EH (cell line): ENCODE results near the gene MRPL17.

Source experiments
- DNase-seq: peaks from one replicate; pipeline ENCODE4 v3.0.0-alpha.2; 2015; ENCODE audit warnings: low read depth

MRPL17 gene

DNA sequence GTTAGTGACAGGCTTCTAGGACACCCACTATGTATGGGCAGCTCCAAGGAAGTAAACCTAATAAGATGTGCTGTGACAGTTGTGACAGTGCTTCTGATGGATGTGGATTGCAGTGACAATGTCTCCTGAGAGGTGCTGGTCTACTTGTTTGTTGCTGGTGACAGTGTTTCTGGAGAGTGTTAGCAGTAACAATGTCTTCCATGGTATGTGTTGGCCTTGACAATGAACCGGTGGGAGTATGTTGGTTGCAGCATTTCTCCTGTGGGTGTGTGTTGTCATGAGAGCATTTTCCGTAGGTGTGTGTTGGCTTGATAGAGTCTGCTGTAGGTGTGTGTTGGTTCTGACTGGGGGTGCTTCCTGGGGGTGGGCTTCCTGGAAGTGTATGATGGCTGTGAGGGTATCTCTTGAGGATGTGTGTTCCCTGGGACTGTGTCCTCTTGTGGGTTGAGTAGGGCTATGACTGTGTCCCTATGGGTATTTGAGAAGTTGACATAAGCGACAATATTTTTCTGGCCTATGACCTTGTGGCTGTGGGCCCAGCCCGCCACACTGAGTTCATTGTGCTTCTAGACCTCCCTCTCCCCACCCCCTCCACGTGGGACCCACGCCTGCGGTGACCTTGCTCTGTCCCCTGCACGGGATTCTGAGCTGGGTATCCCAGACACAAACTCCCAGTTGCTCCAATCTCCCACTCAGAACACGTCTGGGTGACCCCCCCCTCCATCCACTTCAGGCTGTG lies 28.7 kb downstream of the MRPL17 start:
- DNase-seq = no peak

DNA sequence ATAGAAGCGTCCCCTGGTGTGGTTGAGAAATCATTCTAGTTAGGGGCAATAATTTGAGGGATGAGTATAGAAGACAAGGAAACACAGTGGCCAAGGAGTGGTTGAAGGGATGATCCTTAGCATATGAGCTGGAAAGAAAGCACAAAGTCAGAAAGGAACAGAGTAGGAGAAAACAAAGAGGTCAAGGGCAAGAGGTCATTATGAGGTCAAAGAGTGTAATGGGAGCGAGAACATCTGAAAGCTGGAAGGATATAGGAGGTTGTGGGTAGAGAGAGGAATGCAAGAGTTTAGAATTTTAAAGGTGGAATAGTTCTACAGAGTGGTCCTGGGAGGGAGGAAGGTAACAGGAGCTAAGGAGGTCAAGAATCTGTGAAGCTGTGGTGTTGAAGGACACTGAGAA lies 29.5 kb downstream of the MRPL17 start:
- DNase-seq = no peak

DNA sequence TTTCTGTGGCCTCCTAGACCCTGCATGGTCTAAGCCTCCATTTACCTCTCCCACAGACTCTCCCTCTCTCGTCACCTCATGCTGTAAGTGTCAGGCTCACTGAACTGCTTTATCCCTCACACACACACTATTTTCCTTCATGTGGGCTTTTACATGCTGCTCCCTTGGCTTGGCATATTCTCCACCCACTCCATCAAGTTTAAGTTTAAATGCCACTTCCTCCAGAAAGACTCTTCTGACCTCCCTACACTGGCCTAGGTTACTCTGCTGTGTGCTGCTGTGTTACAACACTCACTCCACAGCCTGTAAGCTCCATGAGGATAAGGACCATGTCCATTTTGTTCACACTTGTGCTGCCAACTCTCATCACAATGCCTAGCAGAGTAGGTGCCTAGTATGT lies 30.0 kb downstream of the MRPL17 start:
- DNase-seq = no peak

DNA sequence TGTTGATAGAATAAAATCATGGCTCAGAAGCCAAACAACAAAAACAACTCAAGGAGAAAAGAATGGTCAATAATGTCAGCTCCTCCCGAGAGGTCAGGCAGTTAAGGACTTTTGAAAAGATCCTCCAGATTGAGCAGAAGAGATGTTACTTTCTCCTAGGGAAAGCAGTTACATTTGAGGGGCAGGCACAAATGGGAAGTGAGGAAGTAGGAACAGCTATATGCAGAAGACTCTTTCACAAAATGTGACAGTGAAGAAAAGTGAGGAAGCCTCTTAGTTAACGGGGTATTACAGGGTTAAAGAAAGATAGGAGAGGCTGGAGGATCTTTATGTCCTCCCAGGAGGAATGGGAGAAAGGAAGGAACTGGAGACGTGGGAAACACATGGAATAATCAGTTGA lies 31.0 kb downstream of the MRPL17 start:
- no peak for DNase-seq

DNA sequence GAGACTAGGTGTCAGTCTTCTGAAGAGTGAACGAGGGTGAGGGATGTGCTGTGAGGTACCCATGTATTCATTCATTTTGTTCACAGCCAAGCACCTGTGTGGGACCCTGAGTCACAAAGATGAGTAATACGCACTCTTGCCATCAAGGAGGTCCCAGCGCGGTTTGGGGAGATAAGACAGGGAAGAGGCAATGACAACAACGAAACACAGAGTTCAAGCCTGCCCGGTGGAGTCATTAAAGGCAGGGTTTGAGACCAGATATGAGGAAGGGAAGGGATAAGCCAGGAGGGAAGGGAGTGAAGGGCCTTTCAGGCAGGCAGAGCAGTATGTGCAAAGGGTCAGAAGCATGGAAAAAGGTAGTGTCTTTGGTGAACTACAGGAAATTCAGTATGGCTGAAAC lies 32.2 kb downstream of the MRPL17 start:
- no peak for DNase-seq

DNA sequence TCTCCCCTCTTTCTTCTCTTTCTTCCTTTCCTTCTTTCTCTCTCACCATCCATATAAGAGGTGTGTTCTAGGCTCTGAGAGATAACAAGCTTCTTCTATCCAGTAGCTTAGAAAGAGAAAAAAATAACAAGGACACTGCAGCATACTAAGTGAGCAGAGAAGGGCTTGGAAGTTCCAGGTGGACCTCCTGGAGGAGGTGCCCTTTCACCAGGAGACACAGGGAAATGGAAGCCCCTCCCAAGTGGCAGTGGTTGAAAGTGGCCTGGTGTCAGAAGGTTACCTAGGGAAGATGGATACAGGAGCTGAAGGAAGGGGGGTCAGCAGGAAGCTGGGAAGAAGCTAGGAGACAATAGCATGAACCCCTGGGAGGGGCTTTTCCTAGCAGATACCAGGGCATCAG lies 33.0 kb downstream of the MRPL17 start:
- no peak for DNase-seq

DNA sequence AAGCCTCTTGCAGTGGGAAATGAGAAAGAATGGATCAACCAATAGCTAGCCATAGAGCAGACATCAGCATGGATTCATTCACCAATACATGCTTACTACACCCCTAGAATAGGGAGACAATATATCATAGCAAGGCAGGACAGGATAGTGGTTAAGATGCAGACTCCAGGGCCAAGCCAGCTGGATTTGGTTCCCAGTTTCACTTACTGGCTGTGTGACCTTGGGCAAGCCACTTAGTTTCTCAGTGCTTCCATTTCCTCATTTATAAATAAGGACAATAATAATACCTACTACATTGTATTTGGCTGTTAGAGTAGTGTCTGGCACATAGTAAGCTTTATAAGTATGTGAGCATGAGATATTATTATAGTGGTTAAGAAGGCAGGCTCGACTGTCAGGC lies 34.6 kb downstream of the MRPL17 start:
- DNase-seq = no peak

DNA sequence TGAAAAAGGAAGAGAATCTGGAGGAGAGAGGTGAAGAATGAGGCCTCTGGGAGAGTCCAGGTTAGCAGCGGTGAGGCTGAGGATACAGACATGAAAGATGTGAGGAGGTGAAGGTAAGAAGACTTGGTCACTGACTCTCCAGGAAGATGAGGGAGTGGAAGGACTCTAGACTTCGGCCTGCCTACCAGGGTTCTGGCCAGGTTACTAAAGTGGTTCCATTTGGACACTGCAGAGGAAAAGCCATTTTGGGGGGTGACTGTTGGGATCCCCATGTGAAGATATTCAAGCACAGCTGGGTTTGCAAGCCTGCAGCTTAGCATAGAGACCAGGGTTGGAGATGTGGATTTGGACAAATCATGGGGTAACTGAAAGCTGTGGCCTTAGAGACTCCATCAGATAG lies 35.3 kb downstream of the MRPL17 start:
- DNase-seq = no peak

DNA sequence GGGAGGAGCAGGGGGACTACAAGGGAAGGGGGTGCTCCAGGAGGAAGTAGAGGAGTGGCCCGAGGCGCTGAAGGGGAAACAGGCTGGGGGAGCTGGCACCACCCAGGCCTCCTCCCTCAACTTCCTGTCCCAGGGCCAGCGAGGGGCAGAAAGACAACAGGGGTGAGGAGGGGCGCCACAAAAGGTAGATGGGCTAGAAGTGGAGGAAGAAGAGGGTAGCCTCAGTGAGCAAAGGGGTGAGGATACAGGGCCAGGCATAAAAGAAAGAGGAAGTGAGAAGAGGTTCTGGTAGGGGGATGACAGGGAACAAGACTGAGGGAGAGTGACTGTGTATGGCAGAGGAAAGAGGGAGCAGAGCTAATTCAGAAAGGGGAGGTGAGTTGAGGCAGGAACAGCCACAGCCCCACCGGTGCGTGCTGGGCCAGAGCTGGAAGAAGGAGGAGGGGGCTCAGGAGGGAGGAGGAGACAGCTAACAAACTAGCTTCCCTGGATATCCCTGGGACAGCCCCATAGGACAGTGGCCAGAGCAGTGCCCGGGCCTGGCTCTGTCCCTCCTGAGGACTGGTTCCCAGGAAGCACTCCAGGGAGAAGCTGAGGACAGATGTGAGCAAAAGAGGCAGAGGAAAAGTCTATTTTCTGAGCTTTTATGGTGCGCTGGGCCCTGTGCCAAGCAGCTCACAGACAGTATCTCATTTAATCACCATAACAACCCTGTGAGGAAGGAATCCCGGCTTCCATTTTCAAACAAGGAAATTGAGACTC lies 36.0 kb downstream of the MRPL17 start:
- DNase-seq = peak; percentile 84

DNA sequence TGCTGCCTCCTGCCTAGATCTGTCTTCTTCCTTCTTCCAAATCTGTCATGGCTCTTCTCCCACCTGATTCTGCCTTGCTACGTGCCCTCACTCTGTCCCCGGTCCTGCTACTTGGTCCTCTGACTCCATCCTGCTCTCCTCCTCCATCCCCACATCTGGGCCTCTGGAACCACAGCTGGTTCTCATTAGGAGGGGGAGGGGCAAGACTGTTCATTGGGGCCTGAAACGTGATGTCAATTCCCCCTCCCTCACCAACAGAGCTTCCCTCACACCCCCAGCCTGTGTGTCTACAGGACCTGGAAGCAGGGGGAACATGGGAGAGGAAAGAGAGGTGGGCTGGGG lies 36.6 kb downstream of the MRPL17 start:
- peak; percentile 76 for DNase-seq

DNA sequence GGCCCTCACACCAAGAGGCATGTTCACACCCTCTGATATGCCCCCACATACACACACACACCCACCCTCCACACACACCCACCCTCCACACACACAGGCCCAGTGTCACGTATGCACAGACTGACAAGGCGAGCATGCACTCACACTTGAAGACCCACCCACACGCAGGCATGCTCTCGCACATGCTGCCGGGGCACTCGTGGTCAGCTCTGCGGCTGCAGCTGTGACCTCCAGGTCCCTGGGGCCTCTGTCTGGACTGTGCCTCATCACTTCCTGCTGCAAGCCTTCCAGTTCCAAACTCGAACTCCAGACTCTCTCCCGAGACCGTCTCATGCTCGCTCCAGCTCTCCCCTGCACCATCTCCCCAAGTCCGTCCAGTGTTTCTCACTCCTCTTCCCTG lies 37.1 kb downstream of the MRPL17 start:
- peak; percentile 84 for DNase-seq

DNA sequence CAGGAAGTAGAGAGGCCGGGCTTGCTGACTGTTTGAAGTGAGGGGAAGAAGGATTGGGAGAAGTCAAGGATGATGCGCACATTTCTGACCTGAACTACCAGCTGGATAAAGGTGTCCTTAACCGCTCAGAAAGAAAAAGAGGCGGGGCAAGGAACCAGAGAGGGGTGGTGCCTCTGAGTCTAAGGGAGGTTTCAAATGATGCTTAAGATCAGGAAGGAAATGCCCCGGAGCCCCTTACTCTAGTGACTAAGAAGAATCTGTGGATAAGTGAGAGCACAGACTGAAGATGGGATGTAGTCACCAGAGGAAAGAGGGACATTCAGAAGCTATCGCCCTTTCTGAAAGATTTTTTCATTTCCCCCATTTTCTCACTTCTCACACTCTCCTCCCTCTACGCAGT lies 40.2 kb downstream of the MRPL17 start:
- no peak for DNase-seq

DNA sequence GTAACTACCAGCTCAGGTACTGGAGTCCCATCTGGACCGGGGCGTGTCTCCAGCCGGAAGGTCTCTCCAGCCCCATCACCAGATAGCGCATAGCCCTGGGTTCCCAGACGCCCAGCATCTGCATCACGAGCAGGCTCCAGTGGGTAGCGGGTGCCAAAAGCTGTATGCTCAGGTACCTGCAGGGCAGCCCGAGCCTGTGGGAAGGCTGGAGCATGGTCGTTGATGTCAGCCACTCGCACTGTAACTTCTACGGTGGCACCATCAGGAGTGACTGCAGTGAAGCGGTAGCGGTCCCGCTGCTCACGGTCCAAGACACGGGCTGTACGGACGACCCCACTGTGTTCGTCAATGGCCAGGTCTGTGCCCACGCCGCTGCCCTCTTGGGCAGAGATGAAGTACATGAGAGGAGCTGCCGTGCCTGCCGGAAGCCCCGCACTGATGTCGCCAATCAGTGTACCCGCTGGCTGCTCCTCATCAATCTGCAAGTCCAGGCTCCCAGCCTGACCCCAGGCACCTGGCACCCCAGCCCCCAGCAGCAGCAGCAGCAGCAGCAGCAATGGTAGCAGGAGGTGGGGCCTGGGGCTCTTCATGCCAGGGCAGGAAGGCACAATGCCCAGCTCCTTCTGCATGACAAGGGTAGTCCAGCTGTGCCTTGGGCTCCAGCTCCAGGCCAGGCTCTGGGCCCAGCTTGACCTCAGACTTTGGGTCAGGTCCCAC lies 42.0 kb downstream of the MRPL17 start:
- DNase-seq = no peak

DNA sequence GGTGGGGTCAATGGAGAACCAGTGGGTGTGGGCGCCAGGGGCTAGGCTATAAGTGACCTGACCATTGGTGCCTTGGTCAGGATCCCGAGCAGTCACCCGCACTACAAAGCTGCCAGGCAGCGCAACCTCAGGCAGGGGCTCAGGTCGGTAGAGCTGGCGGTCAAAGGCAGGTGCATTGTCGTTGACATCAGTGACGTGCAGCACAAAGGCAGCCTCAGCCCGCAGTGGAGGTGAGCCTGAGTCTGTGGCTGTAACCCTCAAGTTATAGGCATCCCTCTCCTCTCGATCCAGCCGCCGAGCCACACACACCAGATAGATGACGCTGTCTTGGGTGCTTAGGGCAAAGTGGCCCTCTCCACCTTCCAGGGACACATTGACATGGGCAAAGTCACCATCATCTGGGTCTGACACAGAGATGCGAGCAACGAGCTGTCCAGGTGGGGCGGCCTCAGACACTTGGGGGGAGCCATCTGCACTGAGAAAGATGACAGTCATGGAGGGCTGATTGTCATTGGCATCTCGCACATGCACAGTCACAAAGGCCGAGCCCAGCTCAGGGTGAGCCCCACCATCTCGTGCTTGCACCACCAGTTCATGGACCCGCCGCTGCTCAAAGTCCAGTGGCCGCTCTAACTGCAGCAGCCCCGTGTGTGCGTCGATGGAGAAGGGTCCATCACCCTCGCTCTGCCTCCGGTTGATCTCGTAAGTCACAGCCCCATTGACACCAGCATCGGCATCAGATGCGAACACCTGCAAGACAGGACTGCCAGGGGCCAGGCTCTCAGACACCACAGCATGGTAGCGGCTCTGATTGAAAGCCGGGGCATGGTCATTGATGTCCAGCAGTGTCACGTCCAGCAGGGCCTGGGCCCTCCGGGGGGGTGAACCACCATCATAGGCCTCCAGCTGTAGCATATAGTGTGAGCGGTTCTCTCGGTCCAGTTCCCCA lies 42.8 kb downstream of the MRPL17 start:
- no peak for DNase-seq

DNA sequence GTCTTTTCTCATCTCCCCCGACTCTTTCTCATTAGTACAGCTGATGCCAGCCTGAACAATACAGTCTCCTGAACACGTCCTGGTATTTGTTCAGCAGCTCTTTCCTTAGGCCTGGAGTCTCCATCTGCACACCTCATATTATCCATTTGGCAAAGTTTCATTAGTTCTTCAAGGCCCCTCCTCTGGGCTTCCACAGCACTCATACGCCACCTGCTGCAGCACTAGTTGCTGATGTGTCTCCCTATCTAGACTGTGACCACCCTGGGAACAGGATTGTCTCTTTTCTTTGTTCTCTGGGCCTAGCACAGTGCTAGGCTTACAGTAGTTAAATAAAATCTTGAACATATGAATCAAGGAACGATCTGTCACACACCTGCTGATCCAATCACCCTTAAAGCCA lies 44.7 kb downstream of the MRPL17 start:
- DNase-seq = peak; percentile 6

DNA sequence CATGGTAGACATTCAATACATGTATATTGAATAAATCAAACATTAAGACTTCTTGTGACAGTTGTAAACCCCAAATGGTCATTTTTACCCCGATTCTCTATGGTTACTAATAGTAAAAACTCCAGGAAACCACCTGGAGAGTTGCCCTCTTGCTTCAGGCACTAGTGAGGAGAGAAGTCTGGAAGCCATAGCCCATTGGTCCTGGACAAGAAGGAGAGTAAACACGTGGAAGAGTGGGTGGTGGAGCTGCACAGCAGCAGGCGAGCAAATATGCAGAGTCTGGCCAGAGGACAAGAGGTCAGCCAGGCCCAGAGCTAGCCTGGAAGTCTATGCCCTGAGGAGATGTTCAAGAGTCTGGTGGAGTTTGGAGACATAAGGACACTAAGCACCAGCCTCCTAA lies 45.3 kb downstream of the MRPL17 start:
- DNase-seq = peak; percentile 93

DNA sequence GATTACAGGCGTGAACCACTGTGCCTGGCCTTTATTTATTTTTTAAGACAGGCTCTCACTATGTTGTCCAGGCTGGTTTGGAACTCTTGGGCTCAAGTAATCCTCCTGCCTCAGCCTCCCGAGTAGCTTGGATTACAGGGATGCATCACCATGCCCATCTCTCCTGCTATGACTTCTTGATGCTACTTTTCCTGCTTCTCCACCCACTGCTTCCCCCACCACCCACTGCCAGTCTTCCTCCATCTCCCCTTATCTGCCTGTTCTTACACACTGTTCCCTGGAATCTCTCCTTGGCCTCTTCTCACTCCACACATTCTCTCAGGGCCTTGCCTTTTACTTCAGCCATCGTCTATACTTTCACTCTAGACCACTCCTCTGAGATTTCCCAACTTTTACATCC lies 46.7 kb downstream of the MRPL17 start:
- no peak for DNase-seq

DNA sequence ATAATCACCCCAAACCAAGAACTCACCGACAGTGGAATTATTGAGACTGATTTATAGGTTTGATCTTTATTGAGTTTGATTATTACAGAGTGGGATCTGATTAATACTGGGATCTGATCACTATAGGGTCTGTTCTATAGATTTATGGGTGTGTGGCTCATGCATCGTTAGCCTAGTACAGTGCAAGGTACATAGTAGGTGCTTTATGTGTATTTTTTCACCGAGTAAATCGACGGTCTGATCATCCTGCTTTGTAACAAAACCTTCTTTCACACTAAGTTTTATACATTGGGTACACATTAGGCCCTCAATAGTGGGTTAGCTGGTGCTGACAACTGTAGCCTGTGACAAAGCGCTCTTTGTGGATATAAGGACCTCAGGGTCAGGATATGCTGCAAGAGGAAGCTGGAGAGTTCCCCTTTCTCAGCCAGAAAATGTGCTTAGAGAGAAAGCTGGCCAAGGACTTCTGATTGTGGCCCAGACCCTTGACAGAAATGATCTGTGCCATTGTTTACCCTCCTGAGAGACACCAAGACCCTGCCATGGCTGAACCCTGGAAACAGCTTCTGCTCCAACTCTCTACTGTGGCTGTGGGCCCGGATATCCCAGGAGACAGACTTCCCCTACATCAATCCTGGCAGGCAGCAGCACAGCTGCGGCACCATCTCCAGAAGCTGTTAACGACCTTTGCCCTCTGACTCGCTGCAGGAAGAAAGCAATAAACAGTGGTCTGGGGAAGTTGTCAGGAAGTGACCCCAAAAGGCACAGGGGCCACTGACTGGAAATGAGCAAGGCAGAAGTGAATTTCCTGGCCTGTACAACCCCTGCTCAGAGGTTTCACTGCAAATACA lies 47.8 kb downstream of the MRPL17 start:
- DNase-seq = peak; percentile 67

DNA sequence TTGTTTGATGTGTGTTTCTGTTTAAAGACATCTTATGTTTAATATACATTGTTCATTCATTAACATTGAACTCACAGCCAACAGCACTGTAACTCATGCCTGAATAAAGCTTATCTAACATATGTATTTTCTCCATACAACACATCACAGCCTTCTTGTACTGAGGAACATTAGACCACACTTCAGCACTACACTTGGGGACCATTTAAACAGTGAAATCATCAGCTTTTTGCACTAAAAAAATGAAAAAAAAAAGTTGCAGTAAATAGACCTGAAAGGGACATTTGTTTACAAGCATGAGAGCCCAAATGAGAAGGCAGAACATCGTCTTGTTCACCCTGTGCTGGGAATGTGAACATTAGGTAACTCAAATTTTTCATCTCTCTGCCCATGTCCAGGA lies 48.6 kb downstream of the MRPL17 start:
- no peak for DNase-seq

DNA sequence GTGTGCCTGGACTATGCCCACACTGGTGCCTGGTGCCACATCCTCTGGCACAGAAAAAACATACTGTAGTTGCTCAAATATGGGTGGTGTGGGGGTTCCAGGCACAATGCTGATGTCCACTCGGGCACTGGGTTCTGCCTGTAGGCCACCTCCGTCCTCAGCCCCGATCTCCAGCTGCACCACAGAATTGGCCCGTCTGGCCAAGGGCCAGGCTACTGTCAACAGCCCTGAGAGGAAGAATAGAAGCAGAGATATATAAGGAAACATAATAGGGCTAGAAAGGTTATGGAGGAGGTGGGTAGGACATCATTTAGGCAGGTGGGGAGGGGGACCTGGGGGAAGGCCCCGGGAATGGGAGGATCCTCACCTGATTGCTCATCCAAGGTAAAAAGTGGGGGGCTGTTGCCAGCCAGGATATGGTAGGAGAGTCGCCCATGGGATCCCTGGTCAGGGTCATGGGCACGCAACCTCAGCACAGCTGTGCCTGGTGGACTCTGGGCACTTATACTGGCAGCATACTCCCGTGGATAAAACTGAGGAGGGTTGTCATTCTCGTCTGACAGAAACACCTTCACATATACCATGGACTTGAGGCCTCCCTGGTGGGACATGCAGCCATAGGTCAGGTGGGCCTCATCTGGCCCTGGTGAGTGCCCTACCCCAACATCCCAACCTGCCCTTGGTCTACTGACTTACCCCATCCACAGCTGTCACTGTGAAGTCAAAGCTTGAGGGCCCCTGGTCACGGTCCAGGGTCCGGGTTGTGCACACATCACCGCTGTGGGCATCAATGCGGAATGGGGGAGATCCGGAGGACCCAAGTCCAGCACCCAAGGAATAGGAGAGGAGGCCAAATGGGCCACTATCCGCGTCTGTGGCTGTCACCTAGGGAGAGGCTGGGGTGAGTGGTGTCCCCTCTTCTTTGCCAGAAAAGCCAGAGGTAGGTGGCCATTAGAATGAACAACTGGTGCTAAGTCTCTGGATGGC lies 49.4 kb downstream of the MRPL17 start:
- DNase-seq = no peak
